Measurements from ENCODE around the gene FRMPD4.
A peak's percentile ranks its signal among the peaks of the same experiment; 100 is the strongest.
"Not testable (repeated sequence)": the region's sequence is repeated elsewhere in the genome, so short reads cannot be mapped to it uniquely, and the experiment has no call there.

The FRMPD4 gene

DNA sequence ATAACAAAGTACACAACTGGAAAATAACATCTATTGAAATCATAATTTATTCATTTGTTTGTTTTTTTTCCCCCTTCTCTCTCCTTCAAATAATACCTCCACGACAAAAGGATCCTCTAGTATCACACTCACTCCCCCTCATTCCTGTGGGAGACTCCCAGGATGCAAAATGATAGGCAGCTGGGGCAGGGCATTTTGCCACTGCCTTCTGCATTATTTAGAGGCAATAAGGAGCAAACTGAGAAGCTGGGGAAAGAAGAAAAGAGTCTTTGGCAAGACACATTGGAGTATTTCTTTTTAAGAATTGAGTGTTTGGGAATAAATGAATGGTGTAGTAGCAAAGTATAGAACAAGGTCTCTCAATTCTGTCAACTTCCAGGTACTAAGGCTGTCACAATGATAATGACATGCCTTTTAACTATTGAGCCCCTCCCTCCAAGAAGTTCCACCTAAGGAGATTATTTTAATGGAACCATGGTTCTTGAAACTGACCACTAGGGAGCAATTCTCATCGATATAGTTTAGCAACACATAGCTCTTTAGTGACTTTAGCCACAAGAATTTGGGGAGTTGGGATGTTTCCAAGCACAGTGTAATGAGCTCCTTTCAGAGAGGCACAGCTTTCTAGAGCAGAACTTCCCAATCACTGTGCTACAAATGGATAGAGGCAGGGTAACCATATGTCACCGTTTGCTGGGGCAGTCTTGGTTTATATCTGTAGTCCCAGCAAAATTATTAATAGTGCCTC is 303.3 kb downstream of the FRMPD4 start:
- no peak for DNase-seq (ENCODE audit: low spot score)

DNA sequence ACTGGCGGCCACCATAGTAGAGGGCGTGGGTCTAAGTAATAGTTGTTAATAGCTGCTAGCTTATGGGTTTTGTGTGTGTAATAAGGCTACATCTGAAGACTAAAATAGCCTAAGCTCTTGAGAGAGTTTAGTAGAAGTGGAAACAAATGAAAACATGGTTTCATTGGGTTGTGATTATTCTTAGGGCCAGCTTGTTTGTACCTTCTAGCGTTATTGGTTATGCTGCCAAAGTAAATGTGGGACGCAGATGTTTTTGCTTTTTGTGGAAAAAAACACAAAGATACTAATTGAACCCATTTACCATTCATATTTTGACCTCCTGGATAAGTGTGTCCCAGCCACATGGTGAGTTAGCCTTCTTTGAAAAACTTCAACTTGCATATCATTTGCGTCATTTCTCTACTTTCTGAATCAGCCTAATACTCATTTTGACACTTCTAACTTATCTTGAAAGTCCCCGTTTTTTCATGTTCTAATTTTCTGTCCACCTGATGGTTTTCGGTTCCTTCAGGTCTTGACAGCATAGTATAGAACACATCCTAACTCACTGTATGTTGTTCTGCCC is 305.3 kb downstream of the FRMPD4 start:
- no peak for DNase-seq (ENCODE audit: low spot score)

DNA sequence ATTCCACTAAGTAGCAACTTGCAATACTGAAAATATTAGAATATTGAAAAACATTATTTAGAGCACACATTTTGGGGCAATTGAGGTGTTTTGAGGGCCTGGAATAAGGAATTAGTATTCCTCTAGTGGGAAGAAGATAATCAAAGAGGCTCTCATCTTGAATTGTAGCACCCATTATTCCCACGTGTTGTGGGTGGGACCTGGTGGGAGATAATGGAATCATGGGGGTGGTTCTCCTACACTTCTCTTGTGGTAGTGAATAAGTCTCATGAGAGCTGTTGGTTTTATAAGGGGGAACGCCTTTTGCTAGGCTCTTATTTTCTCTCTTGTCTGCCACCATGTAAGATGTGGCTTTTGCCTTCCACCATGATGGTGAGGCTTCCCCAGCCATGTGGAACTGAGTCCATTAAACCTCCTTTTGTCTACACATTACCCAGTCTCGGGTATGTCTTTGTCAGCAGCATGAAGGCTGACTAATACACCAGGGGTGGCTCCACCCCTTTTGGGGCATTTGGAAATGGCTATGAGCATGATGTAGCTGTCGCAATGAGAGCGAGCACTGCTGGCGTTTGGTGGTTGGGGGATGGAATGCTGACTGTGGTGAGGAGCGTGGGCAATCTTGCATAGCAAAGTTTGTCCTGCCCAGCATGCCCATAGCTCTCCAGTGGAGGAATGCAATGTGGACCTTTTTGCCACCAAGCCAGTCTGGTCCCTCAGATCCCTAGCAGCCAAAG is 308.2 kb downstream of the FRMPD4 start:
- DNase-seq (ENCODE audit: low spot score), result no peak

DNA sequence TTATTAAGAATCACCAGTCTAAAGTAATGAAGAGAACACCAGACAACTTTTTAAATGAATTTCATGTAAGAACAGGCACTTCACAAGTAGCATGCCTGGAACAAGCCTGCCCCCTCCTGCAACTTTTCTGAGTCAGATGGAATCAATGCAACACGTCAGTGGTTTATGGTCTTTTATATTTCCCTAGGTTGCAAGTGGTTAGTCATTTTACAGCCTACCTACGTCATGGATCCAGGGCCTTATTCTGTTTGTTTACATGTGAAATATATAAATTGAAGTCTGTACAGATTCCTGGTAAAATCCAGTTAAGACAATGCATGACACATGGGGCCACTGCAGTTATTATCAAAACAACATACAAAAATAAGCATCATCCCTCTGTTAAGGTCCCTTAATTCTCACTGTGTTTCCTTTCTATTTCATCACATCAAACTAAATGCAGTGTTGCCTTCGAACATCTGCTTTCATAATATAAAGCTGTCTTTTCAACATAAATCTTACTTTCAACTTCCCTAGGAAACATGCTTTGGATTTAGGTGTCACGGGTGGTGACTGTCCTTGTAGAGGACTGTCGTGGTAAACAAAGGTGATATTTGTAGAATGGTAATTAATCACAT is 309.3 kb downstream of the FRMPD4 start:
- DNase-seq (ENCODE audit: low spot score), result peak; percentile 7

DNA sequence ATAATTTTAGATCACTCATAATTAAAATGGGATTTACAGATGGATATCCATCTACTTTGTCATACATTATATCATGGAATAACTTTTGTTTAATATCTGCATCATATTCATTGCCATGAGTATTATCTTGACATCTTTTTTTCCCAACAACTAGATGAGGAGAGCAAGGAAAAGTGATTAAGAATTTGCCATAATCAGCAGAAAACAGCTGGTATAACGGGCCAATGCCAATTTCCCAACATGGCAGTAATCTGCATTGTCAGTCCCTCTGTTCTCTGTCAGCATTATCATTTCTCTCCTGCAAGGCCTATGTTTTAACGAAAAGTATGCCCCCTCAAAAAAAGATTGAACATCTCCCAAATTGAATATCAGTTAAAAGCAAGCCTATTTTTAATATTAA is 314.0 kb downstream of the FRMPD4 start:
- no peak for DNase-seq (ENCODE audit: low spot score)

DNA sequence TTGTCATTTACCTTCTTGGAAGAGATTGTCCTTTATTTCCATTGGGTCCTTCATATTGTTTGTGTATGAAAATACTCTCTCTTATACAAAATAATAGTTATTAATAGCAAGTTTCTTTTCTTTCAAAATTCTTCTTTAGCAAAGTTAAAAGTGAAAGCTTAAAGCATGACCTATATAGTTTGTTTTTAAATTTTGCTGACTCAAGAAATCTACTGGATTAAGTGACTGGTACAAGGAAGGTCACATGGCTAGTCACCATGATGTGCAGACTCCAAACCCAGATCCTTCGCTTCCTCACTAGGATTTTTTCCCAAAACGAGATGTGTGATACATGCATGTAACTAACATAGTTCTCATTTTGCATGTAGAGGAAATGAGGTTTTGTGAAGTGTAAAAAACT is 322.7 kb downstream of the FRMPD4 start:
- no peak for DNase-seq (ENCODE audit: low spot score)

DNA sequence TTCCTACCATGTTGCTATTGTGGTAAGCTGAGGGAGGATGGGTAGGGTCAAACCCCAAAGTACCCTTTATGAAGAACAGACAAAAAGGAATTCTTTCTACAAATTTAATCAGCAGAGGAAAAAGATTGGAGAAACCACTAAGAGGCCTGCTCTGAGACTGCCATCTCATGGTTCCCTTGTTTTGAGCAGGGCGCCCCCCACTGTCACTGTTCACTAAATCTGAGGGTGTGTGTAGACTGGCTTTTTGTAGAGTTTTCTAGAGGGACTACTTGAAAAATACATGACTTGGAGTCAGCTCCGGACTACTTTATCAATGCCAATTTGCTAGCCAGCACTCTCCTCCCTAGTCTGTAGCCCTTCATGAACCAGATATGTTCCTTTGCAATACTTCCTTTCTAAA is 324.8 kb downstream of the FRMPD4 start:
- DNase-seq (ENCODE audit: low spot score), result no peak

DNA sequence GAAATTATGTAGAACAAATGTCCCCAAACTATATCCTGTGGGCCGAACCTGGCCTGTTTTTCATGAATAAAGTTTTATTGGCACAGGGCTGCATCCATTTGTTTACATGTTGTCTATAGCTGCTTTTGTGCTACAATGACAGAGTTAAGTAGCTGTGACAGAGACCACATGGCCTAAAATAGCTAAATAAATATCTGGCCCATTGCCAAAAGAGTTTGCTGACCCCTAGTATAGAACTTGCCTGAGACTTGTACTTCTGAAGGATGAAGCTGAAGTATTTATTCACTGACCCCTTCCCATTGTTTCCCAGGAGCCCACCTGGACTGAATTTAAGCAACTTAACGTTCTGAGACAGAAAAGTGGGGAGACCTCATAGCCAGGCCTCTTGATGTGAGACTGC is 325.6 kb downstream of the FRMPD4 start:
- no peak for DNase-seq (ENCODE audit: low spot score)

DNA sequence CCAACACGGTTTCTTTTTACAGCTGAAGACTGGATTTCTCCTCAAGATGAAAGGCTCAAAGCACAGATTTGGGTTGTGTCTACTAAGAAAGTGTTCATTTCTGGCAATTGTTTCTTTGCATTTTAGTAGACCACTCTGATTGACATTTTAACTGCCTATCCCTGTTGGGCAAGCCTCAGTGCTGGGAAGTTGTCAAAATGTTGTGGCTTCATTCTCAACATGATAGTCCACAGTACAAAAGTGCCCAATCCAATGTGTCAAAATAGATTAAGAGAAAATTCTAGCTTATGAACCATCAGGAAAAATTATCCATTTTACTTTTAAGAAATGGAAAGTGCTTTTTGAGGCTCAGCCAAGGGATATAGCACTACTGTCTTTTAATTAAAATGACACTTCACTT is 329.0 kb downstream of the FRMPD4 start:
- no peak for DNase-seq (ENCODE audit: low spot score)

DNA sequence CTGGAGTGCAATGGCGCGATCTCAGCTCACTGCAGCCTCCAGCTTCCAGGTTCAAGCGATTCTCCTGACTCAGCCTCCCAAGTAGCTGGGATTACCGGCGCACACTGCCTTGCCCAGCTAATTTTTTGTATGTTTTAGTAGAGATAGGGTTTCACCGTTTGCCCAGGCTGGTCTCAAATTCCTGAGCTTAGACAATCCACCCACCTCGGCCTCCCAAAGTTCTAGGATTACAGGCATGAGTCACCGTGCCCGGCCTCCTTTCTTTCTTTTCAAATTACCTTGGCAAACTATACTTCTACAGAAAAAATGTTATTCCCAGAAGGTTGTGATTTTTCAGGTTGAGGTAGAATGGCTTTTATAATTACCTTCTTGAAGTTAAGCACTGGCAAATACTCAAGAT is 331.0 kb downstream of the FRMPD4 start:
- no peak for DNase-seq (ENCODE audit: low spot score)

DNA sequence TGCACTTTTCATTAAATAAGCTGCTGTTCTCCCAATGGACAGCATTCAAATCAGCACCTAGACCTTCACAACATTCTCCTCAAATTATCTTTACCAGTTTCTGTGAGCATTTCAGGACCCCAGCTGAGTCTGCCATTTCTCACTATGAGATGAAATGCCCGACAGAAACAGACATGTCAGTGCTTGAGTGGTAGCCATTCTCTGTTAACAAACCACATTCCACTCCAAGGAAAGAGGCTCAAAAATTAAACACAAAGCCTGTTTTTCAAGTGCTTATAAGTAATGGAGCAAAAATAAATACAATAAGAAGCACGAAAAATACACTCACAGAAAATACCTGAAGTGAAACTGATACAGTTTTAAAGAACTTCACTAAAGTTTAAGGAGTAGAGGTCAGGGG is 332.8 kb downstream of the FRMPD4 start:
- no peak for DNase-seq (ENCODE audit: low spot score)

DNA sequence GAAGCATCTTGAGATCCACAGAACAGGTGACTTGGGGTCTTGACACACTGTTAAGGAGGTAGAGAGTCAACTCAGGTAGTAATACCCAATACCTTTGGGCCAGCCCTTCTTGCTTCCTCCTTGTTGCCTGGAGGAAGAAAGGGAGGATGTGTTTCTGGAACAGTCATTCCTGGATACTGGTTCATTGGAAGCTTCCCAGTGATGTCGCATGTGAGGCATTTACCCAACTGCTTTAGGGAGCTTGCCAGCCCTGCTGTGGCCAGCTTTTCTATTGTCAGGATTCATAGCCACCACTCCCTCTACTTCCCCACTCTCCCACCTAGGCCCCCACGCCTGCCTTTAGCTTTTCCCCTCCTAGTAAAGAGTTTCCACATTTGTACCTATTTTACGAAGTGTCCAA is 342.7 kb downstream of the FRMPD4 start:
- DNase-seq (ENCODE audit: low spot score), result no peak

DNA sequence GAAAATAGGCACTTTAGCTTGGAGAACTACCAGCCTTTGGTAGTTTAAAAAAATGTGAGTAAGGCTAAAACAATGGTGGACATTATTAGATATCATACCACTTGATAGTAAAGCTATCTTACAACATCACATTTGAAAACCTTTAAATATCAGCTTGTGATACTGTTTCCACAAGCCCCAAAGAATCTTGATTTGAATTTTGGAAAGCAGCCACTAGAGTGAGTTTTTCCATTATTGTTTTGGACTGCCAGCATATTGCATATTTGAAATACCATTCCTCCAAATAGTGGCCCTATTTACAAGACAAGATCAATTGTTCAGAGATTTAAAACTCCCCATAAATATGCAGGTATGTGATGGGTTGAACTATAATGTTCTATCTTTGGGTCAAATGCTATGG is 349.9 kb downstream of the FRMPD4 start:
- no peak for DNase-seq (ENCODE audit: low spot score)

DNA sequence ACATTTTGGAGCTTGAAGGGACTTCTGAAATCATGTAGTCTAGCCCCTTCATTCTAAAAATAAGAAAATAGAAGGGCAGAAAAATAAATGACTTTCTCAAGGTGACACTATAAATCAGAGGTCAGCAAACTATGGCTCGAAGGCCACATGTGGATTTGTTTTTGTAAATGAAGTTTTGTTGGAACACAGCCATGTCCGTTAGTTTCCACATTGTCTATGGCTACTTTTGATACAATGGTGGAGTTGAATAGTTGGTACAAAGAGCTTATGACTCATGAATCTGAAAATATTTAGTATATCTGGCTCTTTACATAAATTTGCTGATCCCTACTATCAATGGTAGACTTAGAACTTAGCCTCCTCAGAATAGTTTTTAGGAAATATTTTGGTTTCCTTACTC is 350.5 kb downstream of the FRMPD4 start:
- no peak for DNase-seq (ENCODE audit: low spot score)

DNA sequence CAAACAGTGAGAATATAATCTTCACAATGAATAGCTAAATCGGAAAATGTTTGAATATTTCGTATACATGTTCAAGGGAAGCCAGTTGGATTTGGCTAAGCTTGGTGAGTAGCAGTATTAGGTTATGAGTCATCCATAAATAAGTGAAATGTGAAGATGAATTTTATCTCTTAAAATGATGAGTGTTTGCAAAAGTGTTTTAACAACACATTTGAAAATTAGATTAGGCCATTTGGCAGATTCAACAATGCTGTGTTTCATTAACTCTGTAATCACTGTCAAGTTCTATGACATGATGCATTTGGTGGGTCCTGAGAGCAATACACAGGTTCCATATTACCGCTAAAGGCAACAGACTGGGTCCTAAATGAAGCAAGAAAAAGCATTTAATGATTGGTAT is 351.1 kb downstream of the FRMPD4 start:
- no peak for DNase-seq (ENCODE audit: low spot score)

DNA sequence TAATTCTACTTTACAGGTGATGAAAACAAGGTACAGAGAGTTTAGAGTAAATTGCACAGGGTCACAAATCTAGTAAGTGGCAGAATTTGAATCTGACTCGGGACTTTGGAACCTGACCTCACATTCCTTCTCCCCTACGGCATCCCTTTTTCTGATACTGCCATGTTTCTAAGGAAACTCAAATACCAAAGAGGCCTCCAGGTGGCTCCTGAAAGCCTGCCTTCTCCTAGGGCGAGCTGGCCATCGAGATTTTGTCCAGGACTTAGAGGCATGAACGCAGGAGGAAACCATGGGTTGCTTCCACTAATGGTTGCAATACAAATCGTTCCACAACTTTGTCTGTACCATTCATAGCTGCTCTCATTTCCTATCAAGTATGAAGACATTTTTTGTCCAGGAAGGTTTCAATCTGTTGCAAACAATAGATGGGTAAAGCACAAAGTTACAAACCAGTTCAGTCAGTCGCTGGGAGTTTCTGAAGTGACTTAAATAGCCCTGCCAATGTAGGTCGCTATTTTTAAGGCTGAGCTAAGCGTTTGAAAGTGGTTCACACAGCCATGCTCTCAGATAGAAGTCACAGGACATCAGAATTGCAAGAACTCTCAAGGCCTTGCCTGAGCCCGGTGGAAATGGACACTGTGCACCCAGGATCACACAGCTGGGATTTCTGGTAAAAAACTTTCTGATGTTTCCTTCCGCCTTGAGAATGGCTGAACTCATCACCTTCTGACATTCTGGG is 356.3 kb downstream of the FRMPD4 start:
- DNase-seq (ENCODE audit: low spot score), result no peak

DNA sequence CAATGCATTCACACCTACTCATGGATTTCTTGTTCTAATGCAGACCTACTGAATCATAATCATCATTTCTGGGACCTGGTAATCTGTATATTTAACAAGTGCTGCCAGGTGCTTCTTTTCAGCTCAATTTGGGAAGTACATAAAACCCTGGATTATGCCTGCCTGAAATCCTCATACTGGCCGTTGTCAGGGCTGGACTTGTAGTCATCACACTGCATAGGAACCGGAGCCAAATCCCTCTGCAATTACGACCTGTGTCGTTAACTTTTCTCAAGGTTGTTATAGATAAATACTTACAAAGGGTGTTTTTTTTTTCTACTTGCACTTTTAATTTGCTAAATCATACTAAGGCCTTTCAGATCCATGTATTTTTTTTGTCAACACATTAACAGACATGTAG is 358.1 kb downstream of the FRMPD4 start:
- no peak for DNase-seq (ENCODE audit: low spot score)

DNA sequence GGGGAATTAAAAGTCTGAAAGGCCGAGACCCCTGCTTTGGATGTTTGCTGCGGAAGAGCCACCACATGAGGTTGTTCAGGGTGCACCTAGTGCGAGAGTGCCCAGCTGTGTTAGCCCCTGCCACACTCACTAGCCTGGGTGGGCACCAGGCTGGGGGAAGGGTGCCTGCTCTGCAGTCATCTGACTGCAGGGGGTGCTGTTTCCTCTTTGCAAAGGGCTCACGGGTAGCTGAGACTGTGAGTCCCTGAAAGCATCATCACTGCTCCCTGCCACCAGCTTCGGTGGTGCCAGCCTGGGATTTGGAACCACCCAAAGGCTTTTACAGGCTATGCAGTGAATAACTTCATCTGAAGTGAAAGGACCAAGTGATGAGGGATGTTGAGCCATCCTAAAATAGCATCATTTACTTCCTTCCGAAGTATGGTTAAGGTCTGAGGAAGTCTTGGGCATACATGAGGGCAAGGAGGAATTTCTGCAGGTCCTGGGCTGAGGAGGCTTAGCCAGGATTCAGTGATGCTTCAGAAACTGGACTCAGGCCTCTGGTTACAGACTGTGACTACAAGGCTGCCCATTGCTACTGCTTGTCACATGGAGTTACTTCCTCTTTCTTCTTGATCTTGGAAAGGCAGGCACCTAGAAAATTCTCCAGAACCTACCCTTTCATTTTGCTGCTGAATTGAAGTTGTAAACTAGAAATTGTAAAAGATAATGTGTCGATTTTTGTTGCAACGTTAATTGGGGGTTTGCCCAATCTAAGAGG is 359.7 kb downstream of the FRMPD4 start:
- no peak for DNase-seq (ENCODE audit: low spot score)

DNA sequence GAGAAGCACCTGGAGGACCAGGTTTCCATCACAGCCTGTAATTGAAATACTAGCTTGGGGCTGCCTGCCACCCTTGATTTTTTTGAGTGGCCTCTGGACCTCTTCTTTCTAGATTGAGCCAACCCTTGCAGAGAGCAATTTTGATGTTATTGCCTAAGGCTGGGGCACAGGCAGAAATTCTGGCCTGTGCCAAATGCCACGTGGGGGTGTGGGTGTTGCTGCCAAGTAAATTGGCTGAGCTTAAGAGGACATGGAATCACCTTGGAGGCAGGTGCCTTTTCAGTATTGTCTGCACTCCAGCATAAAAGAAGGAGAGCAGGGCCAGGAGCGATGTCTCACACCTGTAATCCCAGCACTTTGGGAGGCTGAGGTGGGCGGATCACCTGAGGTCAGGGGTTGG is 366.9 kb downstream of the FRMPD4 start:
- DNase-seq (ENCODE audit: low spot score), result no peak

DNA sequence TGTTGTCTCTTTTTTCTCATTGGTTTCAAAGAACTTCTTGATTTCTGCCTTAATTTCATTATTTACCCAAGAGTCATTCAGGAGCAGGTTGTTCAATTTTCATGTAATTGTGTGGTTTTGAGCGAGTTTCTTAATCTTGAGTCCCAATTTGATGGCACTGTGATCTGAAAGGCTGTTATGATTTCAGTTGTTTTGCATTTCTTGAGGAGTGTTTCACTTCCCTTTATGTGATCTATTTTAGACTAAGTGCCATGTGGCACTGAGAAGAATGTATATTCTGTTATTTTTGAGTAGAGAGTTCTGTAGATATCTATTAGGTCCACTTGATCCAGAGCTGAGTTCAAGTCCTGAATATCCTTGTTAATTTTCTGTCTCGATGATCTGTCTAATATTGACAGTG is 377.1 kb downstream of the FRMPD4 start:
- not testable (repeated sequence) for DNase-seq (ENCODE audit: low spot score)

DNA sequence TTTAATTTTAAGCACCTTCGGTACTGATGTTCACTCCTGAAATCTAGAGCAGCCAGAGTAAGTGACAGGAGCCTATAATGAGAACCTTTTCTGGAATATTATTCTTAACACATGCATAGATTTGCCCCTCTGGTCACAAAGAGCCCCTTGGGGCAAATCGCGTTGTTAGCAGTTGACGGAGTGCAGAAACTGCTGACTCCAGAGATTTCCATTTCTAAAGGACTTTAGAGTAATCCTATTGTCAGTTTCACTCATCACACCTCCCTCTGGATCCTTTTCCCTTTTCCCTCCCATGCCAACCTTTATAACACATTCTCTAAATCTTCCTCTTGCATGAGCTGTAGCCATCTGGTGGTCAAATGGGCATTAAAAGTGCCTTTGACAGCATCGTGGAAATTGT is 388.0 kb downstream of the FRMPD4 start:
- no peak for DNase-seq (ENCODE audit: low spot score)

DNA sequence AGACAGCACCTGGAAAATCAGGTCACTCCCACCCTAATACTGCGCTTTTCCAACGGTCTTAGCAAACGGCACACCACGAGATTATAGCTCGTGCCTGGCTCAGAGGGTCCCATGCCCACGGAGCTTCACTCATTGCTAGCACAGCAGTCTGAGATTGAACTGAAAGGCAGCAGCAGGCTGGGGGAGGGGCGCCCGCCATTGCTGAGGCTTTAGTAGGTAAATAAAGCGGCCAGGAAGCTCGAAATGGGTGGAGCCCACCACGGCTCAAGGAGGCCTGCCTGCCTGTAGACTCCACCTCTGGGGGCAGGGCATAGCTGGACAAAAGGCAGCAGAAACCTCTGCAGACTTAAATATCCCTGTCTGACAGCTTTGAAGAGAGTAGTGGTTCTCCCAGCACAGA is 399.8 kb downstream of the FRMPD4 start:
- not testable (repeated sequence) for DNase-seq (ENCODE audit: low spot score)

Data from LoVo (cell line).